Measurements from ENCODE around the gene LRMDA.

LRMDA gene

GRCh38 chr10:75431180-75432111 is at the start of gene LRMDA:
TSS of gene LRMDA (plus strand) at chr10:75431624.
- DNase-seq, result peak; percentile 52

DNA sequence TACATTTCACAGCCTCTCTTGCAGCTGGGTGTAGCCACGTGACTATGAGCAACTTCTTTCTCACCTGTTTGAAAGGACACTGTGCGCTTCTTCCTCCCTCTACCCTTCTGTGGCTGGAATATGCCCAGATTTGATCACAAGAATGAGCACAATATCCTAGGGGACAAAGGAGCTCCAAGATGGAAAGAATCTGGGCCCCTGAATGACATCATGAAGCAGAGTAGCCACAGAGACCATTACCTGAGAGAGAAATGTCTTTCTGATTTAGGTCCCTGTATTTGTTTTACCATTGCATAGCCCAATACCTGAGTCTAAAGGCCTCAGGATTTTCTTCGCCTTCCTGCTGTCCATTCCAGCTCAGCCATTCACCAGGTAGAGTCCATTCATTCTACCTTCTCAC is 45.3 kb upstream of the LRMDA start:
- DNase-seq, result no peak

GRCh38 chr10:75388082-75388481 is 43.3 kb upstream of the LRMDA start:
- no peak for DNase-seq

DNA sequence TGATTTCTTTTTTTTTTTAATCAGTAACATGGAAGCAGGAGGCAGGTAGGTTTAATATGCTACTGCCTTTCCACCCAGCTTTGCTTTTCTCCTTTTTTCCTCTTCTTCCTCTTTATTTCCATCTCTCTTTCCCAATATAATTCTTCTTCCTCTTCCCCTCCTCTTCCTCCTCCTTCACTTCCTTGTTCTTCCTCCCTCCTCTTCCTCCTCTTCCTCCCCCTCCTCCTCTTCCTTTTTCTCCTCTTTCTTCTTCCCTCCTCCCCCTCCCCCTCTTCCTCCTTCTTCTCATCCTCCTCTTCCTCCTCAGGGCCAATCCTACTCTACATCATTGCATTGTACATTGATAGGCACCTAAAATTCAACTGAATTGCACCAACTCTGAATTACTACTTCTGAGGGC is 41.2 kb upstream of the LRMDA start:
- no peak for DNase-seq

DNA sequence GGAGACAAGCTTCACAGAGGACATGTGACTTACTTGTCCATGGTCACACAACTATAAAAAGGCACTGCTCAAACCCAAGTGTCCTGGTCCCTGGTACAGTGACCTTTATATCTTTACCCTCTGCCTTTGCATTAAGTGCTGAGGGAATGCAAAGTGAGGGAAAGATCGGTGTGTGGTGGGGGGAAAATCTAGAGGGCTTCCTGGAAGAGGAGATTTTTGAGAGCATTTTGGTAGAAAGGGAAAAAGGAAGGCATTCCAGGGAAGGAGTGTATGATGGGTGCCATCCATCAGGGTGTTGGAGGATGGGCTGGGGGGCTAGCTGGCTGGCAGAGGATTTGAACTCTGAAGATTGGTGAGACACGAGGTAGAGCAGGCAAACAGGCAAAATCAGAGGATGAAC is 39.2 kb upstream of the LRMDA start:
- no peak for DNase-seq

DNA sequence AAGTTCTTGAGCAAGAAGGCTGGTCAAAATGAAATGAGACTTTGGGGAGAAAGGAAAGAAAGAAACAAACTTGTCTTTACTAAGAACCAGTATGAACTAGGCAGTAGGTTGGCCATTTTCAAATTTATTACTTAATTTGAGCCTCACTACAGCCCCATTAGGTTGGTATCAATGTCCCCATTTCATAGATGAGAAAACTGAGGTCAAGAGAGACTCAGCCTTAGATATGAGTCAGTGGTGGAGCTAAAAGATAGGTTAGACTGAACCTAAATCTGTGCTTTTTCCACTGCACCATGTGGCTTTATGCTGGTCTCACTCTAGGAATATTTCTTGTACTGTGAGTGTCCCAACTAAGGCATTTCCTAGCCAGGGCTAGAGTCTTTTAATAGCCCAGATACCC is 38.7 kb upstream of the LRMDA start:
- no peak for DNase-seq

DNA sequence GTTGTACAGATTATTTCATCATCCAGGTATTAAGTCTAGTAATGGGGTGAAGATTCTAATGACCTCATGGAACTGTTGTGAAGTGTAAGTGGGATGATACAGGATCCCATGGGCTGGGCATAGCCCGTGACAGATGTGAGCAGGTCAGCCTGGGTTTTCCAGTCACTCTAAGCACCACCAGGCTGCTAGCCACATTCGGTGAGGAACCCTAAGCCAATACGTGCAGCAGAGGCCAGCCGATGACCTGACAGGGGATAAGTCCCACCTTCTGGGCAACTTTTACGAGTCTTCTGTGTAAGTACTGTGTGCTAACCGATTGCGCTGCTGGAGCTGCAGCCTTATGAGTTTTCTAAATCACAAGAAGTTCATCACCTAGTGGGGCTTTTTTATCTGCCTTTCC is 37.2 kb upstream of the LRMDA start:
- DNase-seq, result no peak

GRCh38 chr10:75395066-75395931 is 36.1 kb upstream of the LRMDA start:
- peak; percentile 72 for DNase-seq

DNA sequence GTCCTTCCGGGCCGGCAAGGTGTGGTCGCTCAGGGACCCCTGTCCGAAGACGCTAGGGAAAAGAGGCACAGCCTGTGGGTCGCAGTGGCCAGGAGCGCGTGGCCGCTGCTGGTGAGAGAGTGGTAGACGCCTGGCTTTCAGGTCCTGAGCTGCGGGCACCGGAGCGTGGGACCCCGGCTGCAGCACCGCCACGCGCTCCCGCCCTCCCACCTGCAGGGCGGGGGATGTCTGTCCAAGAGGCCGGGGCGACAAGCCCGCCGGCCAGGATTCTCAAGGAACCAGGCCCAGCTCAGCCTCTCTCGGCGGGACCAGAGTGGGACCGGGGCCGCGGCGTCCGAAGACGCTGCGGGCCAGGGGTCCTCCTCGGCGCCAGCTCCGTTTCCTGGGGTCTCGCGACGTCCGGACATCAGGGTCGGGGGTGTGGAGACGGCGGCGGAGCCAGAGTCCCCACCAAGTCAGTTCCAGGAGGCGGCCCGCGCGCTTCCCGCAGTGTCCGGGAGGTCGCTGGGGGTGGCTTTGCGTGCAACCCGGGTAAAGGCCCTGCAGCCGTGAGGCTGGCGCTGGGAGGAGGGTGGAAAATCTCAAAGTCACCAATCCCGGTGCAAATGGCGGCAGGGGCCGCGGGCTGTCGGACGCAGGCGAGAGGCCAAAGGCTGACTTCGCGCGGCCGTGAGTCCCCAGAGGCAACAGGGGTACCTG is 35.3 kb upstream of the LRMDA start:
- DNase-seq, result peak; percentile 54

DNA sequence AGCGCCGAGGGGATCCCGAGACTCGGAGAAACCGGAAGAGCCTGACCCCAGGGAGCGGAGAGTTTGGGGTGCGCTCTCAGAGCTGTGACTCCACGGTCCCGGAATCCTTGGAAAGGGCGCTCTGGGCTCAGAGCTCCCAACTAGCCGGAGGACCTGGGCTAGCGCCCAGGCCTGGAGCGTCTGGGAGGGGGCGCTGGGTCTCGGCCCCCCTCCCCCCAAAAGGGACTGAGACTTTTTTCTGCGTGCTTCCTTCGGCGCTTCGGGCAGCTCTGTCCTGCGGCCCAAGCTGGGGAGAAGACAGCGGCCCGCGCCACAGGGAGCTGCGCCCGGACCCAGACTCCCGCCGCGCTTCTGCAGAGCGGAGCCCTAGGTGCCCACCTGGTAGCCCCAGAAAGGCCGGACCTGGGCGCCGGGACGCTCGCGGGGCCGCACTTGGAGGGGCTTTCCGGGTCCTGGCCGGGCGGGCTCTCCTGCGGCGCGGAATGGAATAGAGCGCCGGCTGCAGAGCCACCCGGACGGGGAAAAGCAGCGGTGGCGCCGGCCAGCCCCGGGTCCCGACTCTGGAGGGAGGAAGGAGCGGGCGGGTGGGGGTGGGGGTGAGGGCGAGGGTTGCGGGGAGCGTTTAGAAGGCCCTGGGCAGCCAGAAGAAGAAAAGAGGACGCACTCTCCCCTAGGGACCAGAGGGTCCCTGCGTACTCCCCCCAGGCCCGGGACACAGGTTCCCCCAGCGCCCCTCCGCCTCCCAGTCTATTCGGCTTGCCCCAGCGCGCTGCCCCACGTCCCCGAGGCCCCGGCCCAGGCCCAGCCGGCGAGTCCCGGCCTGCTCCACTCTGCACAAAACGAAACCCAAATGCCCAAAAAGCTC is 34.6 kb upstream of the LRMDA start:
- no peak for DNase-seq

- DNase-seq, result no peak
Observed at GRCh38 chr10:75397496-75398199, 33.8 kb upstream of the LRMDA start.

DNA sequence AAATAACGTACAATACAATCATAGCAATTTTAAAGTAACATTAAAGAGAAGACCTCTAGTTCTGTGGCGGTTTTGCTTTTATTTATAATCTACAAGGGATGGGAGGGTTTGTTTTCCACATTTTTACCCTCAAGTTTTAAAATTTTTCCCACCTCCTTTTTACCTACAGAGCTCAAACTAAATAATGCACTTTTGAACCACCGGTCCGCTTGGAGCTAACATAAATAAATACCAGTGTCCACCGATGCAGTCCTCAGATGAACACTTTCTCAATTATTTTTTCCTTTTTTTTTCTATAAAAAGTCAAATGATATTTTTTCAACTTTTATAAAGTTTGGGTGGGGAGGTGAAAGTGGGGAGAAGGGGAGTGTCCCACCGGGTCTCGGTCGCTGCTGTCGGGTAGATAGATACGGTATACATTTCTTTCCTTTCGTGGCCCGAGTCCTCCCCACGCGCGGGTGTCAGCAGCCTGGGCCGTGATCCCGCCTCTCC is 33.2 kb upstream of the LRMDA start:
- DNase-seq, result no peak

- peak; percentile 43 for DNase-seq
Observed at GRCh38 chr10:75398692-75399460, 32.5 kb upstream of the LRMDA start.

- peak; percentile 89 for DNase-seq
Observed at GRCh38 chr10:75399461-75400162, 31.8 kb upstream of the LRMDA start.

DNA sequence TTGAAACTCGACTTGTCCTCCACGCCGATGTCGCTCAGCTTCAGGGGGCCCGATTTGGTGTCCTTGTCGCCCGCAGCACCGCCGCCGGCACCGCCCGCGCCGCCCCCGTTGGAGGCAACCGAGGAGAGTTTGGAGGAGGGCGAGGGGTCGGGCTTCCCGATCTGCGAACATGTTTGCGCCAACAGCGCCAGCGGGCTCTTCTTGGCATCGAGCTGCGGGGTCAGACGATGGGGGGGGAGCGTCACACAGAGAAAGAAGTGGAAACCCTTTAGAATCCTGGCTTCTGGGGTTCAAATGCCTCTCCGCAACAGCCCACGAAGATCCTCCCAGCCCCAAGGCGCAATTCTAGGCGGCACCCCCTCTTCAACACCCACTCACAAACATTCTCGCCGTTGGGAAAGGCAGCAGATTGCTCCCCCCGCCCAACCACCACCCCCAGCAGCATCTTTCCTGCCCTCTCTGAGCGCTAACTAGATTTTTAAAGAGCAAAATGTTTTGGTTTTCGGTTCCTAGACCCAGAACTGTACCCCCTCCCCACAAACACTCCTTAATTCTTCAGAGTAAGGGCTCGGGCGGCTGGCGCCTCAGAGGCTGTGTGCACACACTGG is 31.2 kb upstream of the LRMDA start:
- no peak for DNase-seq

GRCh38 chr10:75400771-75401568 is 30.5 kb upstream of the LRMDA start:
- DNase-seq, result peak; percentile 76

DNA sequence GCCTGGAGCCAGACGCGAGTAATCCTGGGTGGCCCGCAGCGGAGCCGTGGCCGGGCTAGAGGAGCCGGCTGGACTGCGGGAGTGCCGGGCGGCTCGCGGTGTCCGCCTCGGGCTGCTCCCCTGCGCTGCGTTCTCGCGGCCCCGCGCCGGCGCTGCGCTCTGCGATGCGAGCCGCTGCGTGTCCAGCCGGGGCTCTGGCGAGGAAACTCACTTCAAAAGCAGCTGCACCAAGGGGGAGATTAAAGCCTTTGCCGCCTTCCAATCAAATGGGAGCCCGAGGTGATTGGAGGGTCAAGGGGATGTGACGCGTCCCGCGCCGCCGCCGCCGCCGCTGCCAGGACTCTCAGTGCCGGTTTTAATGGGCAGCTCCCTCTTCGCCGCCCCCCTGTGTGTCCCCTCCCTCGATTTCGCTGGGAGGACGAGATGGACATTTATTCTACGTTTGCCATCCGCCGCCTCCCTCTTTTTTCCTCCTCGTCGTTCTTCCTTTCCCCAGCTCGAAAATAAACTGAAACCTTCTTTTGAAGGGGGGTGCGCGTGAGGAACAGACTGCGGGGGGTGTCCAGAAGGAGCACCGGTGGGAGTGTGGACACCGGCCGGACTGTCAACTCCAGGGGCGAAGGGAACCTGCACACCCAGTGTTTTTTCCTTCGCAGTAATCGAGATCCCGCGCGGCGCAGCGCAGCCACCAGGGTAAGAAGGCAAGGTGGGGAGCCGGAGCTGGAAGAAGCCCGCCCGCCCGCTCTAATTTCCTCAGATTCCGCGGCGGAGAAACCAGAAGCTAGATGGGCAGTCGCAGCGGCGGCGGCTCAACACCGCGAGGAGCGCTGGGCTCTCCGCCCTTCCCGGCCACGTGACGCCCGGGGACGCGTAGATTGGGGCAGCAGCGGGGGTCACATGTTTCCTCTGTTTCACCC is 29.6 kb upstream of the LRMDA start, which contains the start of gene ZNF503:
TSS of gene ZNF503 (minus strand) at position 196 of the 917 bp plus-strand sequence. CDS start 345 bp downstream, outside the sequence.
- DNase-seq, result peak; percentile 98
